Measurements from ENCODE around the gene CLTCL1.

CLTCL1 gene

DNA sequence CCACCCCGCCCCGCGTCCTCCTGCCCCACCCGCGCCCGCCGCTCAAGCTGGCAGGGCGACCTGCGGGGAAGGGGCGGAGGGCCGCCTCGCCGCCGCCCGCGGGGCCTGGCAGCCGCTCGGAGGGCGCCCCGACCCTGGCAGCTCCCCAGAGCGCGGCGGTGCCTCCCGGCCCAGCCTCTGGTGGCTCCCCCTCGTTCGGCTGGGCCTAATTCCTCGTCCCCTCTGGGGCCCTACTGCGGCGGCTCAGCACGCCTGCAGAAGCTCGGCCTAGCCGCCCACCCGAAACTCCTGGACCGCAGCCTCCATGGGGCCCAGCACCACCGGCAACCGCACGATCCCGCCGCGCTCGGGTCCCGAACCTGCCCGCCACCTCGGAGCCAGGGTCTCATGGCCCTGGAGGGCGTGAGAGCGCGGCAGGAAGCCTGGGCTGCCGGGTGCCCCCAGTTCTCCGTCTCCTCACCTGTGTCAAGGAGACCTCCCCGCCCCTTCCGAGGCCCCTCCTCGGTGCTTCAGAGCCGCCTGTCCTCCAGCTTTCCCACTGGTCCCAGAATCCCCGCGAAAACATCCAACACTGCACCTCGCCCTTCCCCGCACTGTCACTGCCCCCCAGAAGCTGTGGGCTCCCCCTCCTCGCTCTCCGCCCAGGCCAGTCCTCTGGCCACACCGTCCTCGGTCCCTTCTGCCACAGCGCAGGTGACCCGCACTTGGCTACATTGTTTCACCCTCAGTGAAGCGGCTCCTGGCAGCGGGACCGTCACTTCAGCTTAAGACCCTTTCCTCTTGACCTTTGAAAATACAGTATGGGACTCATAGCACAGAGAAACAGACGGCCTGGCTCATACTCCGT, 140.8 kb downstream of the CLTCL1 start:
- DNase-seq (ENCODE audit: low spot score) = no peak

DNA sequence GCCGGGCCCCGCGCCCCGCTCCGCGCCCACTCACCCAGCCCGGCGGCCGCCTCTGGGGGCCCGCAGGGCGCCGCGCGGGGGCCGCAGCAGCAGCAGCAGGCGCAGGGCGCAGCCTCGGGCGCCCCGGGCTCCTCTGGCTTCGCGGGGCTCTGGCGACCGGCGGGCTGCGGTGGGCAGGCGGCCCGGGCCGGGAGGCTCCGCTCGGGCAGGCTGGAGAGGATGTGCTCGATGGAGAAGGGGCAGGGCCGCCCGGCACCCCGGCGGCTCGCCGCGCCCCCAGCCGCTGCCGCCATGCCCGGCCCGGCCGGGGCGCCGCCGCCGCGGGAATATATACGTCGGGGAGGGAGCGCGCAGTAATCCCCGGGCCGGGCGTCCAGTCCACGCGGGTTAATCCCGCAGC, 141.5 kb downstream of the CLTCL1 start, which contains the start of gene GSC2:
GSC2 (minus strand) TSS at position 302 of the 400 bp plus-strand sequence; CDS start at position 293, 9 bp downstream.
- DNase-seq (ENCODE audit: low spot score) = no peak

DNA sequence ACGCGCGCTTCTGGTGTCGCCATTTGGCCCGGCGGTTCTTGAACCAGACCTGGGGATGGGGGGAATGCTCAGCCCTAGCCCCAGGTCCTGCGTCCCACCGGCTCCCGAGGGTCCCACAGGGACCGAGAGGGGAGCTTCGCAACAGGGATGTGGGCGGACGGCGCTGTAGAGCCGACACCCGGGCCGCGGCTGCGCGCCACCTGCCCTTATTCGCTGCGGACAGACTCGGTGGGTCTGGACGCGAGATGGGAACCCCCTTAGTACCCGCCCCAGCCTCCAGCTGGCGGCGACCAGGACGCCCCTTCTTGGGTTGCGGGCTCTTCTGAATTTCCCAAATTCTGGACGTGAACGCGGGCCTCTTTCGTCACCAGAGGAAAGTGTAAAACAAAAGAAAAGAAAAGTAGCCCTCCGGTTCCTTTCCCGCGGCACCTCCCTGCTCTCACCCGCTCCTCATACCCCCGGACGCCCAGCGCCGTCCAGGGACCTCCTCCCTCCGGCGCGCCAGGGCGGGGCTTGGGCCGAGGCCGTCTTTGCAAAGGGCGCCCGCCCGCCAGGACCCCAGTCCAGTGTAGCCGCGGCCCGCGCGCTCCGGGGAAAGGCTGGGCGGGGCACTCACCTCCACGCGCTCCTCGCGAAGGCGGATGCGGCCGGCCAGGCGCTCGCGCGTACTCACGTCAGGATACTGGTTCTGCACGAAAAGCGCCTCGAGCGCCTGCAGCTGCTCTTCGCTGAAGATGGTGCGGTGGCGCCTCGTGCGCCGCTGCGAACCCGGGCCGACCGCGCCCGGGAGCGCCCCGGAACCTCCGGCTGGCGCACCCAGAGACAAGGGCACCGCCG, 142.3 kb downstream of the CLTCL1 start:
- DNase-seq (ENCODE audit: low spot score) = no peak

DNA sequence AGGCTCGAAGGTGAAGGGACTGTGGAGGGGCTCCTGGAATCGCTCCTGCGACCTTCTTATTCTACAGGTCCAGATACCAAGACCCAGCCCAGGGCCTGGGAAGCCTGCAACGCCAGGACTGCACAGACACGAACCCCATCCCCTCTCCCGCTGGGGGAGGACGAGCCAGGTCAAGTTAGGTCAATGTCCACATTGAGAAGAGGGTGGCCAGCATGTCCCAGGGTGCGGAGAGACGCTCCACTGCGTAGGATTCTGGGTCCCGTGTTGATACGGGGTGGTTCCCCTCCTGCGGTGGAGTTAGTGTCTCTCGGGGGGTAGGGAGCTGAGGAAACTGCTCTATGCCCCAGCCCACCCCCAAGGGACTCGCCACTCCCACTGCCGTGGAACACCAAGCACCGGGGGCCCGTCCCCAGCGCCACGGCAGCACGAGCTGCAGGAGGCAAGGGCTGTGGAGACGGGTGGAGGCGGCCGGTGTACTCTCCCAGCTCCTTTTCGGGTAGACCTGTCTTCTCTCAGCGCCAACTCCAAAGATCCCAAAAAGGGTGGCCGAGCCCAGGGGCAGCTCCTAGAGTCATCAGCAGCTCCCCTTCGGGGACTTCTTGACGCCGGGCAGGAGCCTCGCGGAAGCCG, 143.0 kb downstream of the CLTCL1 start:
- DNase-seq (ENCODE audit: low spot score) = no peak

DNA sequence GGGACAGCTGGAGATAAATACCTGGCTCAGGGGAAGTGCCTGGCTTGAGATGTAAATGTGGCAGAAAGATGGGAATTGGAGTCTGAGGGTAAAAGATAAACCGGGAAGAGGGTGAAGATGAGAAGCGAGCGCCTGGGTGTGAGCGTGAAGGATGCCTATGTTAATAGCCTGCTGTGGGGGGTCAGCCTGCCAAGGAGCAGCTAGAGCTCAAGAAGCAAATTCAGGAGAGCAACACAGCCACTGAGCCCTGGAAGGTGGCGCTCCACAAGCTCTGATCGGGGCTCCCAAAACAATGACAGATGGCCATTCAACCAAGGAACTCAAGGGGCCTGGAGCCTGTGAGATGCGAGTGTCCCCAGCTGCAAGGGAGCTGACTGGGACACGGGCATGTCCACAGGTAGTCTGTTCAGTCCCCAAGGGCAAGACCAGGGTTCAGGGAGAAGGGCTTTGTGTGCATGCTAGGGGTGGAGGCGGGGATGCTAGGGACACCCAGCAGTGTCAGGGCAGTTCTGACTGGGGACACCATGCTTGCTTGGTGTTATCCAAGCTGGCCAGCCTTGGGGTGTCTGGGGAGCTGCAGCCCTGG, 144.2 kb downstream of the CLTCL1 start:
- DNase-seq (ENCODE audit: low spot score) = no peak

DNA sequence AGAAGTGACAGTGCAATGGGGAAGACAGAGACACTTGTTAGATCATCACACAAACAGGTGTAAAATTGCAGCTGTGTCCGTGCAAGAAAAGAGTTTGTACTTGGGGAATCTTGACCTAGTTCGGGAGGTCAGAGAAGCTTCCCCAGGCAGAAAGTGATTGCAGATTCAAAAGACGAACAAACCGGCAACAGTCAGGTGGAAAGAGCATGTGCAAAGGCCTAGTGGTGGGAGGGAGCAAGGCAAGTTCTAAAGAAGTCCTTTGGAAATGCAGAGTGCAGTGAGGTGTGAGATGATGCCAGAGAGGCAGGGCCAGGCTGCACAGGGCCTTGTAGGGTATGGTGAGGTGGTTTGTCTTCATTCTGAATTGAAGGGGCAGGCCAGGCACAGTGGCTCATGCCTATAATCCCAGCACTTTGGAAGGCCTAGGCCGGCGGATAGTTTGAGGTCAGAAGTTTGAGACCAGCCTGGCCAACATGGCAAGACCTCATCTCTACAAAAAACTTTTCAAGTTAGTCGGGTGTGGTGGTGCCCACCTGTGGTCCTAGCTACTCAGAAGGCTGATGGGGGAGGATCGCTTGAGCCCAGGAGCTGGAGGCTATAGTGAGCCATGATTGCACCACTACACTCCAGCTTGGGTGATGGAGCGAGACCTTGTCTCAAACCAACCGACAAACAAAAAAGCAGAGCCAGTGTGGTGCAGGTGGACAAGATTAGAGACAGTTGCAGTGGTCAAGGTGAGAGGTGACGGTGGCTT, 145.1 kb downstream of the CLTCL1 start:
- peak; percentile 30 for DNase-seq (ENCODE audit: low spot score)

DNA sequence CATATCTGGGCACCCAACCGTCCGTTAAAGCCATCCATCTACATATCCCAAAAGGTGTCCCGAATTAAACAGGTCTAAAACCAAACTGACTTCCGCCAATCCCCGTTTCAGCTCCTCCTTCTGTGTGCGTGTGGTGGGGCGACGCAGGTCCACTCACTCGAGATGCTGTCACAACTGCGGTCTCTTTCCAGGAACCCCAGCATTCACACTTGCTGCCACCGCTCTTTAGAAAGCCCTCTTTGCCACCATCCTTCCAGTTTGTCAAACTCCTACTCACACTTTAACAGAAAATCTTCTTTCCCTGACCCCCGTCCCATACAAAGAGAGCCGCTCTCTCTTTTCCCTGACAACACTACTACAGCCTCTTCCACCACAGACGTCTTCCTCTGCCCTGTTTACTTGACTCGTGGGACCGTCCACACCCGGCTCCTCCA, 147.5 kb downstream of the CLTCL1 start:
- DNase-seq (ENCODE audit: low spot score) = peak; percentile 34

DNA sequence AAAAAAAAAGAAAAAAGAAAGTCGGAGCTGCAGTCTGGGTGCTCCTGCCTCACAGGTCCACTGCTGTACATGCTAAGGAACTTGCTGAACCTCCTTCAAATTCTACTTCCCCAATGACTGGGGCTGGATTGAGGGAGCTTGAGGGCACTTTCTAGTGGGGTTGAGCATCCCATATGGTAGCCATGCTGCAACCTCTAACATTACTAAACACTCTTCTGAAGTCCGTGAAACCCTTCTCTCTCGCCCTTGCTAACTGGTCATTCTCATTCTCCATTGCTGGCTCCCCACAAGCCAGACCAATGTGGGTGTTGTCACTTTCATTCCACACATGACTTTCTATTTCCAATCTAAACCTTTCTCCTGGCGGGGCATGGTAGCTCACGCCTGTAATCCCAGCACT, 148.3 kb downstream of the CLTCL1 start:
- no peak for DNase-seq (ENCODE audit: low spot score)

DNA sequence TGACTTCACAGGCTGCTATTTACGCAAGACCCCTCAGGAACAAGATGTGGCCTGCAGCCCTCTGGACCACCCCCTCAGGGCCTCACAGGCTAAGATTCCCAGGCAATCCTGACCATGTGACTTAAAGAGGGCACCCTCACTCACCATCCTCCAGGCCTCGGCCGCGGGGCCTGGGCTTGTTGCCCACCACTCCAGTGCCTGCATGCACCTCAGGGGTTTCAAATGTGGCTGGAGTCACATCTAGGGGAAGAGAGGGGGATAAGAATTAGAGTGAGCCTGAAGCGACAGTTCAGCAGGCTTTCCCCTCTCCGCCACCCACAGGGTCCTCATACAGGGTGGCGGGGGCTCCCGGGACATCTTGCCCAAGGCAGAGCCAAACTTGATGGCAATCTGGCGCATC, 149.1 kb downstream of the CLTCL1 start:
- no peak for DNase-seq (ENCODE audit: low spot score)

DNA sequence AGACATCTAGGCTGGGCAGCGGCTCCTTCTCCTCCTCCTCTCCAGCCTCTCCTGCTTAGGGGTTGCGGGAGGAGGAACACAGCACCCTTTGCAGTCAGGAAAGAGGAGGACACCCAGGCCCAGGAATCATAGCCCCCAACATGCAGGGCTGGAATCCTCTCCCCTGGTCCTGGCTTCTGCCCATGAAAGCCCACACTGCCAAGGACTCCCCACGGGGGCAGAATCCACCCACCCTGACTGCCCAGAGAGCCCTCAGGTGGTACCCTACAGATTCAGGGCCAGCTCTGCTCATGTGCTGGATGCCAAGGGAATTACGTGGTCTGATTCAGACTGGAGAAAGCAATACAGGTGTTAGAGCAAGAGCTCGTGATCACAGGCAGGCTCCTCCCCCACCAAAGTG, 151.5 kb downstream of the CLTCL1 start:
- no peak for DNase-seq (ENCODE audit: low spot score)

DNA sequence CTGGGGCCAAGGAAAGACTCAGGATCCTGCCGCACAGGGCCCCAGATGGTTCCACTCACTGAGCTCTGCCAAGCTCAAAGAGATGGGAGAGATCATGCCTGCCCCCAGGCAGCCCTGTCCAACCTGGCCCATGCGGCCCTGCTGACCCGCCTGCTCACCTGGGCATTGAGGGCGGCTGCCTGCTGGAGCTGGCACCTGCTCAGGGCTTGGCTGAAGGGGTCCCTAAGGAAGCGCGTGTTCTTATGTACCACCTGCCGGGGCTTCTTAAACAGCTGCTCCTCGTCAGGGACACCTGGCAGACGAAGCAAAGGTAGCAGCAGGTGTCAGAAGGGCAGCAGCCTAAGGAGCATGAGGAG, 152.5 kb downstream of the CLTCL1 start:
- DNase-seq (ENCODE audit: low spot score) = no peak

DNA sequence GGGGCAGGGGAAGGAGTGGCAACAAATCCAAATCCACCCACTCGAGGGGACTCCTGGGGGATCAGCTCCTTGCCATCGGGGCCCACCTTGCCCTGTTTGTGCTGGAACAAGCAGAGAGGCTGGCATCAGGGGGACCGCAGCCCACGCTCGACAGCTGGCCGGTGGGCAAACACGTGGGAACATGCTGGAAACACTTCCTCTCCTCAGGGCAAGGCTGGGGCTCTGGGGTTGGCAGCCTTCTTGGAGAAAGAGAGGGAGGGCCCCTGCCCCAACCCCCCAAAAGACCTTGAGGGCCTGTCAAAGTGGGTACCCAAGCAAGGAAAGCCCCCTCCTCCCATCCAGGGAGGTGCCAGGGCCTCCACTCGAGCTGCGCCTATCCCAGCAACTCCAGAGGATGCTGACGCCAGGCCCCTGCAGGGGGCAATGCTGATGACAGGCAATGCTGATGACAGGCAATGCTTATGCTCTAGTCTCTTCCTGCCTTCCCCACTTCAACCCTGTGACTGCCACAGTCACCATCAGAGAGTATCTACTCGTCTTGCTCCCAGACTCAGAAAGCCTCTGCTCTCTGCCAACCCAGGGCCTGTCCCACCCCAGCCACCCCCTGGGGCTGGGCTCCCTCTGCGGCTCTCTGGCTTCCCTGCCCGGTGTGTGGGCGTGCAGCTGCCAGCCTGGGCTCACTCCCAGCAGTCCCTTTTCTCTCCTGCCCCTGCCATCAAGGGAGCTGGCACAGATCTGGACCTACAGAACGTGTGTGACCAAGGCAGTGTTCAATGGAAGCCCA, 153.1 kb downstream of the CLTCL1 start:
- no peak for DNase-seq (ENCODE audit: low spot score)

DNA sequence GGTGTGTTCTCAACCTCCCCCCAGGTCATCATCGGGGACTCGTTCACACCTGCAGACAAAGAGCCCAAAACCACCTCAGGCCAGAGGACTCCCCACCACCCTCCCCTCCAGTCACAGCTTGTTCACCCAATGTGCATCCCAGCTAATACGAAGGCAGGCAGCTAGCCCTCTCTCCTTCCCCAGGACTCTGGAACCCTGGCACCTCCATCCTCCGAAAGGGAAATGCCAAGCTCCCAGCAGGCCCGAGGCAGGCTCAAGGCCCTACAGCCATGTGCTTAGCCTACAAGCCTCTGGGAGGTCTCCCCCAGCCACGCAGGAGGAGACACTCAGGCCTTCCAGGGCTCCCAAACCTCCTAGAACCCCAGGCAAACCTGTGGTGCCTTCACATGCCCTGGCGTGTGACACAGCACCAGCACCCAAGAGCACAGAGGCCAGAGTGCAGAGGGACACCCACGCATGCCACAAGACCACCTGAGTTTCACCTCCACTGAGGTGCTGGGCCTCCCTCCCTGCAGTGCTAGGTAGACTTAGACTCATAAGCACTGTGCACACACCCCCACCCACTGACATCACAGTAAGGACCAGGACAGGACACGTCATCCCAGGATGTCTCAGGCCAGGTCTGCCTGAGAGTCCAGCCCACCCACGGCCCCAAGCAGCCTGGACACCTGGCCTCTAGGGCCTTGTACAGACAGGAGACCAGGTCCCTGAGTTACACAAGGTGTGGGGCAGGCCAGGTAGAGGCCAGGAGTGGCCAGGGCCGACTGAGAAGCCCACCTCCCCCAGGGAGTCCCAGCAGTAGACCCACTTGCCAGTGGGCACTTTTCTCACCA, 153.9 kb downstream of the CLTCL1 start:
- DNase-seq (ENCODE audit: low spot score) = no peak

DNA sequence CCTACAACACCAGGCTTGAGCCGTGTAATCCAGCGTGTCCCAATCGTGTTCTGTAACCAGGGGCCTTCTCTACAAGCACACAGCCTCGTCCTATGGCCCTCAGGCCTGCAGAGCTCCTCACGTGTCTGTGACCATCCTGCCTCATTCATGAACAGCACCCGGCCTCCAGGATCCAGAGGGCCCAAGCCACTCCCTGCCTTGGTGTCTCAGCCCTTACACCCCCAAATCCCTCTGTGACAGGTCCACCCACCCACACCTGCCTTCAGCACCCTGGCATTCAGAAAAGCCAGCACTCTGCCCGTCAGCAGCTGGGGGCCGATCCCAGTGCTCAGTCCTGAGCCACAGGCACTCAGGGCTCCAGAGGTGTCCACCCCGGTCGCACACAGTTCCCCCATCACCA, 154.6 kb downstream of the CLTCL1 start:
- DNase-seq (ENCODE audit: low spot score) = no peak

DNA sequence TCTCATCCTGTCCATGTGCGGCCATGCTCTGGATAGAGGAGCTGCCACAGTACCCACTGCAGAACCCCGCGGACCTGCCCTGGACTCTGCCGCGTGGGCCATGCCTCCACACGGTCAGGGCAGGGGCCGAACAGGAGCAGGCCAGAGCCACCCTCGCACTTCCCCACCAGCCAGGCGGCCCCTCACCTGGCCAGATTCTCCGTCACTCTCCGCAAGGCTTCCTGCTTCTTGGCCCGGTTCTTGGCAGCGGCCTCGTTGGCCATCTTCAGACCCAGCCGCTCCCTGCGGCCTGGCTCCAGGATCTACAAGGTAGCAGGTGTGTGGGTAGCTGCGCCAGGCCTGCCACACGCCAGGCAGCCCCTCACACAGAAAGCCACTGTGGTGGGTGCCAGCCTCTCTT, 156.6 kb downstream of the CLTCL1 start:
- no peak for DNase-seq (ENCODE audit: low spot score)

DNA sequence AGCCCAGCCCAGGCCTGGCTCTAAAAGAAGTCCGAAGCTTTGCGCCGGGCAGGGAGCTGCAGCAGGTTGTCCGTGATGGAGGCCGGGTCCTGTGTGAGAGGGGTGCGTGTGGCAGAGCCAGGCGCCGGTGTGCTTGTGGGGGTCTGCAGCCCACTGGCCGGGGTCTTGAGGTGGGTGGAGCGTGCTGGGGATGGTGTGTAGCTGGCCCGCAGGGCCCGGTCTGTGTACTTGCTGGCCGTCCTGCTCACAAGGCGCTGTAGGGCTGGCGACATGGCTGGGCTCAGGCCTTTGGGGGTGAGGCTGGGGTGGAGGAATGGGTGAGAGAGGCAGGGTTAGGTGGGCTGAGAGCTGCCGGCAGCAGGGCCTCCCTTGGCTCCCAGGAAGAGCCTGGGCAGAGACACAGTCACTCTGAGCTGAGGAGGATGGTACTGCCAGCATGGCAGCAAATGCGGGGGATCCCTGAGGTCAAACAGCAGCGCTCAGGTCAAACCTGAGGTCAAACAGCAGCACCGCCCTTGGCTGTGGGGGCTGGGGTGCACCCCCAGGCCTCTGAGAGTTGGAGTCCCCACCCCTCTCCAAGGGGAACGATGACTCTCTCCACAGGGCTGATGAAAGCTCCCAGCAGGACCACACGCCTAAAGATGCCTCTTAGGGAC, 157.2 kb downstream of the CLTCL1 start:
- DNase-seq (ENCODE audit: low spot score) = no peak

DNA sequence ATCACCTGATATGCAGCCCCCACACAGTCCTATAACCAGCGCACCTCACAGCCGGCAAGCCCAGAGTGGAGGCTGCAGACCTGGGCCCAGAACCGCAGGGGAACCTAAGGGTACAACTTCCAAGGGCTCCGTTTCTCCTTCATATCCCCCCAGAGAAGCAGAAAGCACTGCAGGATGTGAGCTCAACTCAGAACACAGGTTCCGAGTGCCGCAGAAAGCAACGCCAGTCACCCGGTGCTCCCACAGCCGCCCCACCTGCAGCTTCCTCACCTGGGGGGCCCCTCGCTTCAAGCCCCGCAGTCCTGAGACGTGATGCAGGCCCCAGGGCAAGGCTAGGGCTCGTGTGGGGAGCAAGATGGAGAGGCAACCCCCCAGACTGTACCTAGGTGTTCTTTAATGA, 158.0 kb downstream of the CLTCL1 start:
- DNase-seq (ENCODE audit: low spot score) = no peak

DNA sequence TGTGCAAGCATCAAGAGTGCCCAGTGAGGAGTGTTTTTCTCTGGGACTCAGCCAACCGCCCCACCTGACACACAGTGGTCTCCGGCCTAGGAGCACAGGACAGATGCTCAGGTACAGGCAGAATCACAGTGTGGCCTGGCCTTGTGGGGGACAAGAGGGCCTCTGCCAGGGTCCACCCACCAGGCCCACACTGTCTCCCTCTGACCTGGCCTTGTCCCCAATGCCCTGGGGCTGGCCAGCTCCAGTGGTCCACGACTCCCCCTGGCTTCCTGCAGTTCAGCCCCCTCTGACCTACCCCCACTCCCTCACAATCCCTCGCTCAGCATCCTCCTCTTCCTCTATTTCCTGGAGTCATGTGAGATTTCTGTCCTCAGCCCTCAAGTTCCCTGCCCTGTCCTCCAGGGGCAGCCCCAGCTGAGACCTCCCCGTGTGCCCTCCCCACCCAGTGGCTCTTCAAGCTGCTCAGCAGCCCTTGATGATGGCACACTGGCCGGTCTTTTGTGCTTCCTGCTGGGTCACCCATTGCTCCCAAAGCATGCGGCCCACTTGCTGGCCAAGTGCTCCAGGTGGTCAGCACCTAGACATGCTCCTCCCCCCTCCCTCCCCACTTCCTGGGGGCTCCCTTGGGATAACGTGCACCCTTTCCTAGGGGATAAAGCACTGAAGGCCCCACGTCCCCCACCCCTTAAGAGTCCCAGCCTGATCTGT, 158.7 kb downstream of the CLTCL1 start:
- no peak for DNase-seq (ENCODE audit: low spot score)

DNA sequence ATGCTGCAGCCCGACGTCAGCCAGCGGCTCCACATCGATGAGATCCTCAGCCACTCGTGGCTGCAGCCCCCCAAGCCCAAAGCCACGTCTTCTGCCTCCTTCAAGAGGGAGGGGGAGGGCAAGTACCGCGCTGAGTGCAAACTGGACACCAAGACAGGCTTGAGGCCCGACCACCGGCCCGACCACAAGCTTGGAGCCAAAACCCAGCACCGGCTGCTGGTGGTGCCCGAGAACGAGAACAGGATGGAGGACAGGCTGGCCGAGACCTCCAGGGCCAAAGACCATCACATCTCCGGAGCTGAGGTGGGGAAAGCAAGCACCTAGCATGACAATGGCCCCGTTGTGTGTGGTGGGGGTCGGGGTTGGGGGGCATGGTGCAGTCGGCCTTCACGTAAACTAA, 159.4 kb downstream of the CLTCL1 start:
- no peak for DNase-seq (ENCODE audit: low spot score)
